Natural killer cell (primary cell): ENCODE results near the gene CCDC138. TPM values are rescaled to one million over a fixed set of nuclear protein-coding genes. Genes with fewer than 3 reads are reported as not detected.

Source experiments
- ATAC-seq, 3 donors: fragments of 150-1000 bp in 2 of 3; fragments of 200-7000 bp in 1 of 3; cut with Tn5 transposase; 1 replicate in 1 of 3; 2 replicates in 2 of 3; pipeline ENCODE4 v1.10.0; 2021; ENCODE audit warnings: mild to moderate bottlenecking in 2 of 3, moderate library complexity in 2 of 3
- DNase-seq, 2 donors: peaks; one replicate each; pipeline versions ENCODE4 v3.0.0 to v3.0.0-alpha.2; 2013 to 2021; ENCODE audit warnings: mixed read lengths in 1 of 2
- H3K27ac ChIP-seq: one replicate; pipeline ENCODE4 v1.5.1; 2013; ENCODE audit warnings: mild to moderate bottlenecking, low read length
- H3K27me3 ChIP-seq: one replicate; pipeline ENCODE4 v1.6.1; 2013; ENCODE audit warnings: low read length; ENCODE audit not compliant: control insufficient read depth, insufficient read depth
- H3K36me3 ChIP-seq: one replicate; pipeline ENCODE4 v1.6.1; 2013; ENCODE audit warnings: low read length; ENCODE audit not compliant: control insufficient read depth, insufficient read depth
- H3K4me1 ChIP-seq: one replicate; pipeline ENCODE4 v1.6.1; 2013; ENCODE audit warnings: low read length; ENCODE audit not compliant: control insufficient read depth, insufficient read depth
- H3K4me3 ChIP-seq: one replicate; pipeline ENCODE4 v1.5.1; 2013; ENCODE audit warnings: low read length
- H3K9me3 ChIP-seq: one replicate; pipeline ENCODE4 v1.6.1; 2013; ENCODE audit warnings: low read length; ENCODE audit not compliant: control insufficient read depth, insufficient read depth
- H3K27ac Mint-ChIP-seq, 2 donors: one replicate each; pipeline ENCODE4 v1.8.0; 2022; ENCODE audit warnings: mild to moderate bottlenecking in 2 of 2, mixed read lengths in 2 of 2, moderate library complexity in 1 of 2
- H3K27me3 Mint-ChIP-seq, 2 donors: one replicate each; pipeline ENCODE4 v1.8.0; 2022; ENCODE audit warnings: low read depth in 2 of 2, mixed read lengths in 2 of 2
- H3K36me3 Mint-ChIP-seq: one replicate; pipeline ENCODE4 v1.8.0; 2022; ENCODE audit warnings: mixed read lengths
- H3K4me1 Mint-ChIP-seq, 2 donors: one replicate each; pipeline ENCODE4 v1.8.0; 2022; ENCODE audit warnings: mixed read lengths in 2 of 2
- H3K4me3 Mint-ChIP-seq: one replicate; pipeline ENCODE4 v1.8.0; 2022; ENCODE audit warnings: mild to moderate bottlenecking, moderate library complexity, mixed read lengths
- H3K9me3 Mint-ChIP-seq, 2 donors: one replicate each; pipeline ENCODE4 v1.8.0; 2022; ENCODE audit warnings: mixed read lengths in 2 of 2
- WGBS: methylation state at CpG from one replicate; pipeline ENCODE4 v1.1.7; 2013; ENCODE audit warnings: missing lambda C conversion rate; ENCODE audit not compliant: insufficient coverage; 5-methylcytosine and 5-hydroxymethylcytosine counted together
- intact Hi-C: fragments of 100-400 bp; cut with micrococcal nuclease; formaldehyde crosslinking; loops from one replicate; pipeline ENCODE4 v1.14.2; 2022
- total RNA-seq, 4 donors: library from RNA; stranded (reverse); fragments of 120-200 nt in 1 of 4; gene quantifications; one replicate each; pipeline versions ENCODE4 v1.2.3 to v1.2.4, GENCODE V29; 2013 to 2022
- TF ChIP-seq, protein P1 (sequence below): fragments of 200-600 bp; IDR thresholded peaks from one replicate; pipeline ENCODE4 v1.8.0; 2022; ENCODE audit warnings: antibody characterized with exemption

The CCDC138 gene
- total RNA-seq, 3 donors from 2014 or later (not counting 1 experiment from before 2014, with no cell fraction given) = 3.8 to 9.3 (median 5.6) TPM

DNA sequence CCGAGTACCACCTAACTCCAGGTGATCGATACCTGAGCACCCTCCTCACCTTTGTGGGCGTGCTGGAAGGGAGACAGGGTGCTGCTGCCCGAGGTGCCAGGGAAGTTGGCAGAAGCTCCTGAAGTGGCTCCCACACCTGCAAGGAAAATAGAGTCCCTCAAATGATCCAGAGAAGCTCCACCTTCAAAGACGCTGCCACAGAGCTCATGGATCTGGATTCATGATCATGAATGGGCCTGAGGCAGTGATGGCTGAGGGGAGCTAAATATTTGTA lies 126.0 kb downstream of the CCDC138 start:
- Mint-ChIP-seq H3K36me3 (no peaks in the 10 kb centered on the region), H3K9me3 (no peaks in the 10 kb centered on the region), H3K27ac (no peak overlapping the region), H3K4me1 (no peaks in the 10 kb centered on the region), H3K4me3 (no peak overlapping the region), H3K27me3 (no peaks in the 10 kb centered on the region)
- 88% methylated on average over 5 of the region's 5 CpGs for WGBS
- H3K4me1 ChIP-seq = no peaks in the 10 kb centered on the region
- H3K9me3 ChIP-seq = no peaks in the 10 kb centered on the region
- TF ChIP-seq, protein P1, sequence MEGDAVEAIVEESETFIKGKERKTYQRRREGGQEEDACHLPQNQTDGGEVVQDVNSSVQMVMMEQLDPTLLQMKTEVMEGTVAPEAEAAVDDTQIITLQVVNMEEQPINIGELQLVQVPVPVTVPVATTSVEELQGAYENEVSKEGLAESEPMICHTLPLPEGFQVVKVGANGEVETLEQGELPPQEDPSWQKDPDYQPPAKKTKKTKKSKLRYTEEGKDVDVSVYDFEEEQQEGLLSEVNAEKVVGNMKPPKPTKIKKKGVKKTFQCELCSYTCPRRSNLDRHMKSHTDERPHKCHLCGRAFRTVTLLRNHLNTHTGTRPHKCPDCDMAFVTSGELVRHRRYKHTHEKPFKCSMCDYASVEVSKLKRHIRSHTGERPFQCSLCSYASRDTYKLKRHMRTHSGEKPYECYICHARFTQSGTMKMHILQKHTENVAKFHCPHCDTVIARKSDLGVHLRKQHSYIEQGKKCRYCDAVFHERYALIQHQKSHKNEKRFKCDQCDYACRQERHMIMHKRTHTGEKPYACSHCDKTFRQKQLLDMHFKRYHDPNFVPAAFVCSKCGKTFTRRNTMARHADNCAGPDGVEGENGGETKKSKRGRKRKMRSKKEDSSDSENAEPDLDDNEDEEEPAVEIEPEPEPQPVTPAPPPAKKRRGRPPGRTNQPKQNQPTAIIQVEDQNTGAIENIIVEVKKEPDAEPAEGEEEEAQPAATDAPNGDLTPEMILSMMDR = no peak
- intact Hi-C loops = no loop called here
- H3K36me3 ChIP-seq = no peaks in the 10 kb centered on the region
- no peaks in the 10 kb centered on the region for H3K27me3 ChIP-seq
- H3K4me3 ChIP-seq = no peak overlapping the region
- H3K27ac ChIP-seq = no peak overlapping the region
- DNase-seq (no peak), ATAC-seq (no peak)

DNA sequence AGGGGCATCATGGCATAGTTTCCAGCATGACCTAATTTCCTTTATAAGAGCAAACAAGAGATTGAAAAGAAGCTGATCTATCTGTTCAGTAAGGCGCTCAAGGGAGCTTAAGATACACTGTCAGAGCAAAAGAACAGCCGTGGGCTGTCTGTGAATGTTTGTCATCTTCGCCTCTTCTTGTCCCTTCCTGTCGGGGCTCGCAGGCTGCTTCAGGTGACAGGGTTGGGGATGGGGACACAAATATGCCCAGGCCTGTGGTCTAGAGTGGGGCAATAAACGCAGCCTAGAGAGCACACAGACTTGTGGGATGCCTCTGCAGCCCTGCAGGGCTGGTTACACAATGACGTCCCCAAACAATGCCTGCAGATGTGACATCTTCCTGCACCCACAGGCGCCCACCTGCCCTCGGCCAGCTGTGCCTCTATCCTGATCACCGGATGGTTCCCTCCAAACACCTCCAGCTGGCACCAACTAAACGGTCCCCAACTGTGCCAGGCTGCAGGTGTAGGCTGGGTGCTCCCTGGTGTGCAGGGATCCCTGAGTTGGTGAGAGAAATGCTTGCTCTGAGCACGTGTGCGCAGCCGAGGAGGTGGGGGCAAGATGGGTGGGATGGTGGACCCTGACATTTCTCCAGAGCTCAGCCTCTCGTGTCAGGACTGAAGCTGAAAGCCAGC lies 129.7 kb downstream of the CCDC138 start:
- H3K9me3 ChIP-seq = no peaks in the 10 kb centered on the region
- intact Hi-C loops = no loop called here
- no peaks in the 10 kb centered on the region for H3K27me3 Mint-ChIP-seq
- H3K9me3 Mint-ChIP-seq = no peaks in the 10 kb centered on the region
- DNase-seq (no peak), ATAC-seq (no peak)
- H3K36me3 ChIP-seq = no peaks in the 10 kb centered on the region
- no peak overlapping the region for H3K4me3 ChIP-seq
- TF ChIP-seq, protein P1 = no peak
- no peaks in the 10 kb centered on the region for H3K4me1 ChIP-seq
- no peak overlapping the region for H3K27ac Mint-ChIP-seq
- no peak overlapping the region for H3K4me3 Mint-ChIP-seq
- 61% methylated on average over 15 of the region's 15 CpGs for WGBS
- H3K36me3 Mint-ChIP-seq = no peaks in the 10 kb centered on the region
- H3K4me1 Mint-ChIP-seq = no peaks in the 10 kb centered on the region
- no peaks in the 10 kb centered on the region for H3K27me3 ChIP-seq
- H3K27ac ChIP-seq = no peak overlapping the region

DNA sequence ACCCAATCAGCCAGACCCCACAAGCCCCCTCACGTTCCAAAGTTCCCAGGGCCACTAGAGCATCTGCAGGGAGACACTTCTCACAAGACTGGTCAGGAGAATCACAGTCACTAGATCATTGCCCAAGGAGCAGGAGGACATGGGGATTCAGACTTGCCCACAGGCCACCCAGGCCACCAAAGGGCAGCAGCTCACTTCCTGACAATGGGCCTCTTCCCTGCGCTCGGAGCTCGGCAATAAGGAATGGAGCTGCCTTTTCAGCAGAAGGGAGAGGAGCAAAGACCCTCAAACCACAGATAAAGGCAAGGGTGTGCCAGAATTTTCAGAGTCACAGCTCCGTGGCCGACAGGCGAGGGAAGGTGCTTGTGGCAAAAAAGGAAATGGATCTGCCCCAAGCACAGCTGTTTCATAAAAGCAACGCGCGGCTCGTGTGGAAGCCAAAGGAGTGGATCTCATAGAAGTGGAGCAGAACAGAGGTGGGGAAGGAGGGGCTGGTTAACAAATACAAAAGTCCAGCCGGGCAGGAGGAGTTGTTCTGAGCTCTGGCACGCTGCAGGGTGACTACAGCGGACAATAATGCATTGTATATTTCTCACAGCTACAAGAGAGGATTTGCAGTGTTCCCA lies 130.3 kb downstream of the CCDC138 start:
- TF ChIP-seq, protein P1 = no peak
- no peaks in the 10 kb centered on the region for H3K4me1 Mint-ChIP-seq
- H3K4me3 ChIP-seq = no peak overlapping the region
- no peaks in the 10 kb centered on the region for H3K9me3 ChIP-seq
- intact Hi-C loops = no loop called here
- no peak for DNase-seq
- H3K27me3 ChIP-seq = no peaks in the 10 kb centered on the region
- no peak for ATAC-seq
- H3K27me3 Mint-ChIP-seq = no peaks in the 10 kb centered on the region
- H3K27ac Mint-ChIP-seq = no peak overlapping the region
- no peak overlapping the region for H3K4me3 Mint-ChIP-seq
- H3K36me3 ChIP-seq = no peaks in the 10 kb centered on the region
- no peaks in the 10 kb centered on the region for H3K36me3 Mint-ChIP-seq
- H3K9me3 Mint-ChIP-seq = no peaks in the 10 kb centered on the region
- 54% methylated on average over 14 of the region's 14 CpGs for WGBS
- no peak overlapping the region for H3K27ac ChIP-seq
- no peaks in the 10 kb centered on the region for H3K4me1 ChIP-seq

DNA sequence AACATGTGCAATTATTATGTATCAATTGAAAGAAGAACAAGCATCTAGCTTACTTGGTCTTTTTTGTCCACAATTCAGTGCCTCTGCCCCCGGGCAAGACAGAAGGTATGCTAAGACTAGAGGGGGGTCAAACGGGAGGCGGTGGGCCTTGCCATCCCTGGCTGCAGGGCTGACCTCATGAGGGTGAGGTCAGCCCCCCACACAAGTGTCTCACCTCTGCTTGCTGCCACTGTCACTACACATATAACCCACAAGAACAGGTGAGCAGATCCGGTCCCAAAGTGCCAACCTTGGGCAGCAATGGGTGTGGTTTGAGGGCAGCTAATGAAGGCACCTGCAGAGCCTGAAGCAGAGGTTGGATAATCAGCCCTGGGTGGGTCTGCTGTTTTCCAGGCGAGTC lies 131.0 kb downstream of the CCDC138 start:
- WGBS = 79% methylated on average over 5 of the region's 5 CpGs
- Mint-ChIP-seq H3K27ac (no peak overlapping the region), H3K27me3 (no peaks in the 10 kb centered on the region), H3K4me3 (no peak overlapping the region), H3K4me1 (no peaks in the 10 kb centered on the region), H3K36me3 (no peaks in the 10 kb centered on the region), H3K9me3 (no peaks in the 10 kb centered on the region)
- no peaks in the 10 kb centered on the region for H3K27me3 ChIP-seq
- H3K4me3 ChIP-seq = no peak overlapping the region
- no peak overlapping the region for H3K27ac ChIP-seq
- H3K36me3 ChIP-seq = no peaks in the 10 kb centered on the region
- TF ChIP-seq, protein P1 = no peak
- ATAC-seq (no peak), DNase-seq (no peak)
- no peaks in the 10 kb centered on the region for H3K9me3 ChIP-seq
- H3K4me1 ChIP-seq = no peaks in the 10 kb centered on the region
- intact Hi-C loops = no loop called here
